Mucosa of rectum (tissue), 2 donors: ENCODE results near the gene CUX1.
"Not testable (repeated sequence)": the region's sequence is repeated elsewhere in the genome, so short reads cannot be mapped to it uniquely, and the experiment has no call there.

ENCODE experiments used
- H3K27ac ChIP-seq, 2 donors: one replicate each; pipeline ENCODE4 v1.7.0; 2013; ENCODE audit warnings: inconsistent platforms in 2 of 2, low read depth in 2 of 2, low read length in 2 of 2
- H3K27me3 ChIP-seq, 2 donors: one replicate each; pipeline ENCODE4 v1.7.0; 2013; ENCODE audit warnings: low read length in 2 of 2; ENCODE audit not compliant: control insufficient read depth in 2 of 2, insufficient read depth in 2 of 2
- H3K36me3 ChIP-seq, 2 donors: one replicate each; pipeline ENCODE4 v1.7.0; 2013; ENCODE audit warnings: low read length in 2 of 2; ENCODE audit not compliant: control insufficient read depth in 2 of 2, insufficient read depth in 2 of 2
- H3K4me1 ChIP-seq, 2 donors: one replicate each; pipeline ENCODE4 v1.7.0; 2013; ENCODE audit warnings: low read length in 2 of 2, mild to moderate bottlenecking in 1 of 2; ENCODE audit not compliant: control insufficient read depth in 2 of 2, insufficient read depth in 2 of 2
- H3K4me3 ChIP-seq, 2 donors: one replicate each; pipeline ENCODE4 v1.7.0; 2013; ENCODE audit warnings: low read length in 2 of 2
- H3K9ac ChIP-seq, 2 donors: one replicate each; pipeline ENCODE4 v1.7.0; 2013; ENCODE audit warnings: low read length in 2 of 2, low read depth in 1 of 2, mild to moderate bottlenecking in 1 of 2
- H3K9me3 ChIP-seq, 2 donors: one replicate each; pipeline ENCODE4 v1.7.0; 2013; ENCODE audit warnings: low read length in 2 of 2; ENCODE audit not compliant: control insufficient read depth in 2 of 2
- donor health status: healthy.
- donor health status: Normal muscosa, but diverticular disease.

The CUX1 gene

GRCh38 chr7:101782476-101782875, 35.0 kb upstream of the CUX1 start:
- no peak overlapping the region for H3K9ac ChIP-seq
- no peak overlapping the region for H3K4me3 ChIP-seq
- H3K4me1 ChIP-seq, result peaks cover 0 to 3% of the 10 kb centered on the region in 2 donors
- H3K9me3 ChIP-seq, result no peaks in the 10 kb centered on the region
- no peaks in the 10 kb centered on the region for H3K27me3 ChIP-seq
- H3K27ac ChIP-seq, result no peak overlapping the region
- no peaks in the 10 kb centered on the region for H3K36me3 ChIP-seq

GRCh38 chr7:101782896-101783295, 34.5 kb upstream of the CUX1 start:
- Histone ChIP-seq H3K4me3 (no peak overlapping the region), H3K9me3 (no peaks in the 10 kb centered on the region), H3K36me3 (no peaks in the 10 kb centered on the region), H3K27ac (no peak overlapping the region), H3K4me1 (peaks cover 0 to 3% of the 10 kb centered on the region in 2 donors), H3K9ac (no peak overlapping the region), H3K27me3 (no peaks in the 10 kb centered on the region)

GRCh38 chr7:101783381-101784181, 33.8 kb upstream of the CUX1 start:
- no peak overlapping the region for H3K9ac ChIP-seq
- no peaks in the 10 kb centered on the region for H3K9me3 ChIP-seq
- no peaks in the 10 kb centered on the region for H3K27me3 ChIP-seq
- no peak overlapping the region for H3K27ac ChIP-seq
- H3K36me3 ChIP-seq, result no peaks in the 10 kb centered on the region
- H3K4me3 ChIP-seq, result no peak overlapping the region
- H3K4me1 ChIP-seq, result peaks cover 0 to 3% of the 10 kb centered on the region in 2 donors

GRCh38 chr7:101784292-101785127, 32.9 kb upstream of the CUX1 start:
- Histone ChIP-seq H3K9me3 (no peaks in the 10 kb centered on the region), H3K9ac (no peak overlapping the region), H3K27ac (no peak overlapping the region), H3K4me3 (peak overlapping the region in 1 of 2 donors; percentile 33), H3K36me3 (no peaks in the 10 kb centered on the region), H3K4me1 (peaks cover 0 to 3% of the 10 kb centered on the region in 2 donors), H3K27me3 (no peaks in the 10 kb centered on the region)

GRCh38 chr7:101787864-101788263, 29.6 kb upstream of the CUX1 start:
- H3K27me3 ChIP-seq, result no peaks in the 10 kb centered on the region
- no peaks in the 10 kb centered on the region for H3K9me3 ChIP-seq
- no peak overlapping the region for H3K27ac ChIP-seq
- no peak overlapping the region for H3K9ac ChIP-seq
- peaks cover 0 to 3% of the 10 kb centered on the region in 2 donors for H3K4me1 ChIP-seq
- H3K4me3 ChIP-seq, result no peak overlapping the region
- H3K36me3 ChIP-seq, result no peaks in the 10 kb centered on the region

GRCh38 chr7:101788517-101788916, 28.9 kb upstream of the CUX1 start:
- H3K4me3 ChIP-seq, result no peak overlapping the region
- no peak overlapping the region for H3K9ac ChIP-seq
- no peaks in the 10 kb centered on the region for H3K9me3 ChIP-seq
- H3K36me3 ChIP-seq, result no peaks in the 10 kb centered on the region
- no peaks in the 10 kb centered on the region for H3K27me3 ChIP-seq
- peaks cover 0 to 3% of the 10 kb centered on the region in 2 donors for H3K4me1 ChIP-seq
- H3K27ac ChIP-seq, result no peak overlapping the region

GRCh38 chr7:101790566-101791293, 26.7 kb upstream of the CUX1 start:
- no peaks in the 10 kb centered on the region for H3K9me3 ChIP-seq
- no peaks in the 10 kb centered on the region for H3K27me3 ChIP-seq
- H3K4me3 ChIP-seq, result no peak overlapping the region
- no peak overlapping the region for H3K27ac ChIP-seq
- H3K36me3 ChIP-seq, result no peaks in the 10 kb centered on the region
- no peaks in the 10 kb centered on the region for H3K4me1 ChIP-seq
- H3K9ac ChIP-seq, result no peak overlapping the region

GRCh38 chr7:101792051-101792681, 25.3 kb upstream of the CUX1 start:
- Histone ChIP-seq H3K4me3 (no peak overlapping the region), H3K36me3 (no peaks in the 10 kb centered on the region), H3K9ac (no peak overlapping the region), H3K4me1 (no peaks in the 10 kb centered on the region), H3K27ac (no peak overlapping the region), H3K27me3 (no peaks in the 10 kb centered on the region), H3K9me3 (no peaks in the 10 kb centered on the region)

- not testable (repeated sequence) for H3K27me3 ChIP-seq, H3K4me1 ChIP-seq, H3K36me3 ChIP-seq, H3K9ac ChIP-seq, H3K27ac ChIP-seq, H3K9me3 ChIP-seq, H3K4me3 ChIP-seq
Measured at GRCh38 chr7:101792682-101793071, 24.7 kb upstream of the CUX1 start.
